ENCODE measurements around the gene POLR1A.

Gene POLR1A

GRCh38 chr2:86094229-86094628 is 11.5 kb downstream of the POLR1A start:
- FAIRE-seq: no peak

GRCh38 chr2:86087936-86088850 is 17.5 kb downstream of the POLR1A start:
- no peak for FAIRE-seq

- no peak for FAIRE-seq
Observed at GRCh38 chr2:86082756-86083155, 22.9 kb downstream of the POLR1A start.

GRCh38 chr2:86081724-86082123 is 24.0 kb downstream of the POLR1A start:
- no peak for FAIRE-seq

GRCh38 chr2:86079981-86080911 is 25.4 kb downstream of the POLR1A start:
- no peak for FAIRE-seq

- FAIRE-seq: no peak
Observed at GRCh38 chr2:86078774-86079545, 26.7 kb downstream of the POLR1A start.

- FAIRE-seq: no peak
Observed at GRCh38 chr2:86075886-86076285, 29.8 kb downstream of the POLR1A start.

GRCh38 chr2:86074811-86075210 is 30.9 kb downstream of the POLR1A start:
- FAIRE-seq: no peak

GRCh38 chr2:86074256-86074655 is 31.4 kb downstream of the POLR1A start:
- FAIRE-seq: no peak

- FAIRE-seq: no peak
Observed at GRCh38 chr2:86073225-86073624, 32.5 kb downstream of the POLR1A start.

GRCh38 chr2:86072271-86072858 is 33.3 kb downstream of the POLR1A start:
- no peak for FAIRE-seq

- no peak for FAIRE-seq
Observed at GRCh38 chr2:86070868-86071267, 34.8 kb downstream of the POLR1A start.

GRCh38 chr2:86069783-86070339 is 35.8 kb downstream of the POLR1A start:
- FAIRE-seq: no peak

- no peak for FAIRE-seq
Observed at GRCh38 chr2:86069091-86069685, 36.5 kb downstream of the POLR1A start.

GRCh38 chr2:86068648-86069047 is 37.0 kb downstream of the POLR1A start:
- no peak for FAIRE-seq

GRCh38 chr2:86068136-86068588 is 37.5 kb downstream of the POLR1A start:
- no peak for FAIRE-seq

- FAIRE-seq: no peak
Observed at GRCh38 chr2:86066915-86067314, 38.8 kb downstream of the POLR1A start.

- FAIRE-seq: no peak
Observed at GRCh38 chr2:86066007-86066578, 39.6 kb downstream of the POLR1A start.

GRCh38 chr2:86065512-86065911 is 40.2 kb downstream of the POLR1A start:
- FAIRE-seq: no peak

GRCh38 chr2:86064006-86064405 is 41.7 kb downstream of the POLR1A start:
- no peak for FAIRE-seq

GRCh38 chr2:86062043-86062442 is 43.6 kb downstream of the POLR1A start:
- FAIRE-seq: no peak

Data from colon (tissue), 2 donors.